ENCODE data around the gene RPS18. TPM values are rescaled to one million over a fixed set of nuclear protein-coding genes. Genes with fewer than 3 reads are reported as not detected.

Gene RPS18
- polyA plus RNA-seq, 3 donors, result 2,430 to 3,295 (median 2,894) TPM

GRCh38 chr6:33276581-33276863 lies 4.6 kb downstream of the RPS18 start:
- H3K4me1 ChIP-seq (ENCODE audit: control insufficient read depth in 1 of 2, insufficient read depth in 2 of 2, low read length in 2 of 2), result peaks cover 69 to 78% of the 10 kb centered on the region in 2 donors
- no peaks in the 10 kb centered on the region for H3K9me3 Mint-ChIP-seq
- H3K27ac Mint-ChIP-seq, result peak overlapping the region; percentile 85 to 95 (median 90)
- DNase-seq, result no peak
- no peaks in the 10 kb centered on the region for H3K27me3 ChIP-seq (ENCODE audit: control insufficient read depth in 2 of 2, insufficient read depth in 2 of 2, low read length in 2 of 2)
- intact Hi-C loops (cut with micrococcal nuclease), result no loop called here
- H3K4me3 Mint-ChIP-seq, result peak overlapping the region; percentile 85 to 94
- TF ChIP-seq, protein P1, sequence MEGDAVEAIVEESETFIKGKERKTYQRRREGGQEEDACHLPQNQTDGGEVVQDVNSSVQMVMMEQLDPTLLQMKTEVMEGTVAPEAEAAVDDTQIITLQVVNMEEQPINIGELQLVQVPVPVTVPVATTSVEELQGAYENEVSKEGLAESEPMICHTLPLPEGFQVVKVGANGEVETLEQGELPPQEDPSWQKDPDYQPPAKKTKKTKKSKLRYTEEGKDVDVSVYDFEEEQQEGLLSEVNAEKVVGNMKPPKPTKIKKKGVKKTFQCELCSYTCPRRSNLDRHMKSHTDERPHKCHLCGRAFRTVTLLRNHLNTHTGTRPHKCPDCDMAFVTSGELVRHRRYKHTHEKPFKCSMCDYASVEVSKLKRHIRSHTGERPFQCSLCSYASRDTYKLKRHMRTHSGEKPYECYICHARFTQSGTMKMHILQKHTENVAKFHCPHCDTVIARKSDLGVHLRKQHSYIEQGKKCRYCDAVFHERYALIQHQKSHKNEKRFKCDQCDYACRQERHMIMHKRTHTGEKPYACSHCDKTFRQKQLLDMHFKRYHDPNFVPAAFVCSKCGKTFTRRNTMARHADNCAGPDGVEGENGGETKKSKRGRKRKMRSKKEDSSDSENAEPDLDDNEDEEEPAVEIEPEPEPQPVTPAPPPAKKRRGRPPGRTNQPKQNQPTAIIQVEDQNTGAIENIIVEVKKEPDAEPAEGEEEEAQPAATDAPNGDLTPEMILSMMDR (IDR thresholded peaks at IDR 0.05), result no peak
- H3K79me2 ChIP-seq (ENCODE audit: insufficient read depth, low read length), result peaks cover 86% of the 10 kb centered on the region
- H3K27ac ChIP-seq (ENCODE audit: low read depth in 1 of 2, low read length in 2 of 2), result peak overlapping the region; percentile 44 to 80
- H4K20me1 ChIP-seq (ENCODE audit: insufficient read depth, low read length), result peaks cover 73% of the 10 kb centered on the region
- H3K4me2 ChIP-seq (replicated peaks; ENCODE audit: extremely low read depth, low read length, poor library complexity, severe bottlenecking), result peak overlapping the region; percentile 99
- peak overlapping the region; percentile 76 to 94 (median 90) for H3K4me3 ChIP-seq (replicated peaks in 1 of 3; ENCODE audit: low read depth in 2 of 3, low read length in 3 of 3)
- H3K9me3 ChIP-seq (replicated peaks in 1 of 2; ENCODE audit: control insufficient read depth in 1 of 2, insufficient read depth in 1 of 2, low read length in 2 of 2), result no peaks in the 10 kb centered on the region
- peaks cover 46 to 73% of the 10 kb centered on the region in 2 donors for H3K36me3 ChIP-seq (replicated peaks in 1 of 2; ENCODE audit: control insufficient read depth in 1 of 2, insufficient read depth in 2 of 2, low read length in 2 of 2)
- H3K9ac ChIP-seq (ENCODE audit: insufficient read depth, low read length, poor library complexity, severe bottlenecking), result peak overlapping the region; percentile 78
- peak overlapping the region; percentile 92 for H2AFZ ChIP-seq (ENCODE audit: insufficient read depth, low read depth, low read length, poor library complexity, severe bottlenecking)
- H3K4me1 Mint-ChIP-seq, result peaks cover 75% of the 10 kb centered on the region
- peaks cover 45 to 67% of the 10 kb centered on the region in 2 donors for H3K36me3 Mint-ChIP-seq
- H3K27me3 Mint-ChIP-seq (ENCODE audit: low read depth in 3 of 3), result no peaks in the 10 kb centered on the region

DNA sequence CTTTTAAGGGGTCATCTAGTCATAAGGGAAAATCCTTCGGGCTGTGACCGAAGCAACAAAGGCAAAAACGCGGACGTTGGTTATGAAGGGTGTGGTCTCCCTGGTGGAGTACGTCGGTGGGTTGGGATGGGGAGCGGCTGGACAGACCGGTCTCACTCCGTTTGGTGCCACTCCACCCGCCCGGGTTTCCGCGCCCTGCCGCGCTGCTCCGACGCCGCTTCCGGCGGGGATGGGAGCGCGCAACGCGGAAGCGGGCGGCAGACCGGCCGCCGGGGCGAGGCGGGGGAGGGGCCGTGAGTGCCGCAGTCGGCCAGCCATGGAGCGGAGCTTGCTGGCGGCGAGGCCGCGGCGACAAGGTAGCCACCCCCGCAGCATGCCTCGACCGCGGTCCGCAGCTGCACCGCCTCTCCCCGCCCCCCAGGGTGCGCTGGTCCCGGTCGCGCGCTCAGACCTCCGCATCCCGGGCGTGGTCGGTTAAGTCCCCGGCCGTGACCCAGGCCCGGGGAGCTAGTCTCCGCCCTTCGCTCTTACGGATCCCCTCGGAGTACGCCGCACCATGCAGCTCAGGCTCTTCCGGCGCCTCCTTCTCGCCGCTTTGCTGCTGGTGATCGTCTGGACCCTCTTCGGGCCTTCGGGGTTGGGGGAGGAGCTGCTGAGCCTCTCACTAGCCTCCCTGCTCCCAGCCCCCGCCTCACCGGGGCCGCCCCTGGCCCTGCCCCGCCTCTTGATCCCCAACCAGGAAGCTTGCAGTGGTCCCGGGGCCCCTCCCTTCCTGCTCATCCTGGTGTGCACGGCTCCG lies 5.2 kb downstream of the RPS18 start, which contains the start of gene B3GALT4:
Gene B3GALT4, plus strand, starts transcription at position 260 of the 799 bp plus-strand sequence. Its CDS starts 297 bp downstream, at position 557.
- H3K27me3 ChIP-seq (ENCODE audit: control insufficient read depth in 2 of 2, insufficient read depth in 2 of 2, low read length in 2 of 2), result no peaks in the 10 kb centered on the region
- Mint-ChIP-seq H3K36me3 (peaks cover 45 to 70% of the 10 kb centered on the region in 2 donors), H3K4me1 (peaks cover 74% of the 10 kb centered on the region), H3K4me3 (peak within 1 kb of the TSS; percentile 94), H3K9me3 (no peaks in the 10 kb centered on the region), H3K27ac (peak within 1 kb of the TSS; percentile 87 to 95 (median 92)), H3K27me3 (ENCODE audit: low read depth in 3 of 3) (no peaks in the 10 kb centered on the region)
- intact Hi-C loops (cut with micrococcal nuclease), result no loop called here
- H3K27ac ChIP-seq (ENCODE audit: low read depth in 1 of 2, low read length in 2 of 2), result peak within 1 kb of the TSS; percentile 78 to 80
- H4K20me1 ChIP-seq (ENCODE audit: insufficient read depth, low read length), result peaks cover 72% of the 10 kb centered on the region
- peaks cover 83% of the 10 kb centered on the region for H3K79me2 ChIP-seq (ENCODE audit: insufficient read depth, low read length)
- TF ChIP-seq, protein P1 (IDR thresholded peaks at IDR 0.05), result peak; percentile 68
- peaks cover 46 to 78% of the 10 kb centered on the region in 2 donors for H3K36me3 ChIP-seq (replicated peaks in 1 of 2; ENCODE audit: control insufficient read depth in 1 of 2, insufficient read depth in 2 of 2, low read length in 2 of 2)
- peaks cover 69 to 78% of the 10 kb centered on the region in 2 donors for H3K4me1 ChIP-seq (ENCODE audit: control insufficient read depth in 1 of 2, insufficient read depth in 2 of 2, low read length in 2 of 2)
- H2AFZ ChIP-seq (ENCODE audit: insufficient read depth, low read depth, low read length, poor library complexity, severe bottlenecking), result peak within 1 kb of the TSS; percentile 92
- DNase-seq, result peak; percentile 66 to 80 (median 67)
- peak within 1 kb of the TSS; percentile 78 for H3K9ac ChIP-seq (ENCODE audit: insufficient read depth, low read length, poor library complexity, severe bottlenecking)
- under 1% methylated on average over 77 of the region's 80 CpGs for WGBS (ENCODE audit: insufficient coverage)
- no peaks in the 10 kb centered on the region for H3K9me3 ChIP-seq (replicated peaks in 1 of 2; ENCODE audit: control insufficient read depth in 1 of 2, insufficient read depth in 1 of 2, low read length in 2 of 2)
- H3K4me3 ChIP-seq (replicated peaks in 1 of 3; ENCODE audit: low read depth in 2 of 3, low read length in 3 of 3), result peak within 1 kb of the TSS; percentile 76 to 94 (median 90)
- H3K4me2 ChIP-seq (replicated peaks; ENCODE audit: extremely low read depth, low read length, poor library complexity, severe bottlenecking), result peak within 1 kb of the TSS; percentile 99
